GM12874 (cell line): Measurements from ENCODE around the gene SUMO1.

Experiments
- TF ChIP-seq, protein P1 (sequence below): IDR thresholded peaks from 2 replicates; pipeline ENCODE4 v1.5.1; 2011; ENCODE audit warnings: low read depth, mild to moderate bottlenecking, control low read depth, low read length, moderate library complexity; ENCODE audit not compliant: insufficient read depth

Gene SUMO1

DNA sequence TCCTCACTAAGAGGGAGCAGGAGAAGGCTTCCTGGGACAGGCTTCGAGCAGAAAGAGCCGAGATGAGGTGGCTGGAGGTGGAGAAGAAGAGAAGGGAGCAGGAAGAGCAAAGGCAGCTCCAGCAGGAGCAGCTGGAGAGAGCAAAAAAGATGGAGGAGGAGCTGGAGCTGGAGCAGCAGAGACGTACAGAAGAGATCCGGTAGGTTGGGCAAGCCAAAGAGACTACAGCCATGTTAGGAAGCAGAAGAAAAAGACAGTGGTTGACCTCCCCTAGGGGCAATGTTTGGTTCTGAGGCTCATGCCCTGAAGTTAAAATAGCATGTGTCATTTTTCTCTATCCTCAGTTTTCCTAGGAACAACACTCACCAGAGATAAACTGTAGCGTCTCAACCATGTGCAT is 45.1 kb downstream of the SUMO1 start:
- TF ChIP-seq, protein P1, sequence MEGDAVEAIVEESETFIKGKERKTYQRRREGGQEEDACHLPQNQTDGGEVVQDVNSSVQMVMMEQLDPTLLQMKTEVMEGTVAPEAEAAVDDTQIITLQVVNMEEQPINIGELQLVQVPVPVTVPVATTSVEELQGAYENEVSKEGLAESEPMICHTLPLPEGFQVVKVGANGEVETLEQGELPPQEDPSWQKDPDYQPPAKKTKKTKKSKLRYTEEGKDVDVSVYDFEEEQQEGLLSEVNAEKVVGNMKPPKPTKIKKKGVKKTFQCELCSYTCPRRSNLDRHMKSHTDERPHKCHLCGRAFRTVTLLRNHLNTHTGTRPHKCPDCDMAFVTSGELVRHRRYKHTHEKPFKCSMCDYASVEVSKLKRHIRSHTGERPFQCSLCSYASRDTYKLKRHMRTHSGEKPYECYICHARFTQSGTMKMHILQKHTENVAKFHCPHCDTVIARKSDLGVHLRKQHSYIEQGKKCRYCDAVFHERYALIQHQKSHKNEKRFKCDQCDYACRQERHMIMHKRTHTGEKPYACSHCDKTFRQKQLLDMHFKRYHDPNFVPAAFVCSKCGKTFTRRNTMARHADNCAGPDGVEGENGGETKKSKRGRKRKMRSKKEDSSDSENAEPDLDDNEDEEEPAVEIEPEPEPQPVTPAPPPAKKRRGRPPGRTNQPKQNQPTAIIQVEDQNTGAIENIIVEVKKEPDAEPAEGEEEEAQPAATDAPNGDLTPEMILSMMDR = no peak

DNA sequence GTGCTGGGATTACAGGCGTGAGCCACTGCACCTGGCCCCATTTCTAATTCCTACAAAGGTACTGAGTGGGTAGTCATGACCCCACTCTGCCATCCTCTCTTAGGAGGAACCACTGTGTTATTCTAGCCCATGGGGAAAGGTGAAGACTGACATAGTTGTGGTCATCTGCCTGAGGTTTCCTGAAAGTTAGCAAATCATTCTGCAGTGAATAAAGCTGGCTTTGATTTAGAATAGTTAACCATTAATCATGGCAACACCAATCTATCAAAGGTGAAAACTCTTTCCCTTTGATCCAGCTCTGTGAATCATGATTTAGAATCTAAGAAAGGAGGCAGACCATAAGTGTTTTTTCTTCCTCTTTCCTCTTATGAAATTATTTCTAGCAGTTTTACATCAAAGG is 50.8 kb downstream of the SUMO1 start:
- TF ChIP-seq, protein P1 = no peak

DNA sequence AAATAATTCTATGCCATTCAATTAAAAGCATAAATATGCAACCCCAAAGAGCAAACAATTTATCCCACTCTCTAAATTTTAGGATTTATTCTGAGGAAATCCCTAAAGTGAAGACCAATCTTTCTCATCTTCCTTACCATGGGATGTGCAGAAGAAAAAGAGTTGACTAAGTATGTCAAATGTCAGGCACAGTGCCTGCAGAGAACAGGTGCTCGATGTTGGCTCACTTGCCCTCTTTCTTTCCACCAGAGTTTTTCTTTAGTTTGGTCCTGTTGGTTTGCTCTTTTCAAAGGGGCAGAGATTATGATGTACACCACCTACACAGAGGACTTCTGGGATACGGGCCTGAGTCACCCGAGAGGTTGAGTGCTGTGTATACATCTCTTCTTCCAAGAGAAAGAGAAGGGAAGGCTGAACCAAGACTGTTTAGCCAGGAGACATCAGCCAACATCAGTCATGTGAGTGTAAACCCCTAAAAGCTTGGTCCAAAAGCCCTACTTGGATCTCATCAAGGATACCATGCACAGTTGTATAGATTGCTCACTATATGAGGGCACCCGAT is 51.7 kb downstream of the SUMO1 start:
- TF ChIP-seq, protein P1 = no peak

DNA sequence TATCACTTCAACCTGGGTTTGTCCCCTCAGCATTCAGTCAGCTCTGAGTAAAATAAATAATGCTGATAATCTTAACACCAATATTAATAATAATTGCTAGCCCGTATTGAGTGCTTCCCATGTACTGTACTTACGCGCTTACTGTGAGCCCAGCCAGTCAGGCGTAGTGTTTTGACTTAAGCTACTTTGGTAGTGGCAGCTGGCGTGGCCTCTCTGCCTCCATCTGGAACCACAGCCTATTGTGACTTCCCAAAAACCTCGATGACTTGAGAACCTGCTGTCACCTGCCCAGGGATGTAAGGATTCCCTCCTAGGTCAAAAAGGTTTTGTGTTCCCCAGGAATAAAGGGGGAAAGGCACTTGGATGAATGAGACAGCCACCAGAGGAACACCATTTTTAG is 53.2 kb downstream of the SUMO1 start:
- TF ChIP-seq, protein P1 = no peak

DNA sequence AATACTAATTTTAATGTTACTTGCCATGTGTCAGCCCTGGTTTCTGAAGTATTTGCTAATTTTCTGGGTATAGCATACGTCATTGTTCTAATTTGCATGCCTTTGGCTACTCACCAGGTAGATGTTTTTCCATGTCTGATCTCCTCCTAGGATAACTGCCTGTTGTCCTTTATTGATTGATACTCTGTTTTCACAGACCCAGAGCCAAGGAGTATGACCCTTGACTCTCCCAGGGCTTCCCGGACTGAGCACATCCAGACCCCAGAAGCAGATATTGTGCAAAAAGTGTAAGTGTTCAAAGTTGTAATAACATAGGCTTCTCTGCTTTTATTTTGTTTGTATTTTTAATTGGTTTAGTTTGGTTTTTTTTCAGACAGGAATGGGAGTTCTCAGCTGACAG is 53.8 kb downstream of the SUMO1 start:
- TF ChIP-seq, protein P1 = no peak

DNA sequence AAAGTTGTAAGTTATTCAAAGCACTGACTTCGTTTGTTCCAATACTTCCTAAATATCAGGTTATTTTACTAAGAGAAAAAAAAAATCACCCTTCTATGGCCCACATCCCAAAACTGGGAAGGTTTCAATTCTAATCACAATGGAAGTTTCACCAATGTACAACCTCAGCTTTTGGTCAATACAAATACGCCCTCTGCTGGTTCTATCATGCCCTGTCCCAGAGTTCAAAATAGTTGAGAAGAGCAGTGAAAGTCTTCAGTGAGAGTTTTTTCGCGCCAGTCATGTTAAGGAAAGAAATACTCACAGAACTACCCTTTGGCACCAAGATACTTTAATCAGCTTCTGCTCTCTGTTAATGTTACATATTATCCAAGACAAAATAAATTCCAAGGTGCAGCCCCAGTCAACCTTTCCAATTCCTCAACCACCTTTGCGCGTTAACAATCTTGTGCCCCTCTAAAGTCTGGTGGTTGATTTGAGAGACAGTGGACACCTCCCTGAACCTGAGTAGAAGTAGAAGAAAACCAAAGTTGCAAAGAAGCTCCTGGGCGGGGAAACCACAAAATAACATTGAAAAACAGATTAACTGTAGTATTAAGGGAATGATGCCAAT is 59.9 kb downstream of the SUMO1 start:
- TF ChIP-seq, protein P1 = peak; percentile 67; the same call in 1 of the 2 replicates

DNA sequence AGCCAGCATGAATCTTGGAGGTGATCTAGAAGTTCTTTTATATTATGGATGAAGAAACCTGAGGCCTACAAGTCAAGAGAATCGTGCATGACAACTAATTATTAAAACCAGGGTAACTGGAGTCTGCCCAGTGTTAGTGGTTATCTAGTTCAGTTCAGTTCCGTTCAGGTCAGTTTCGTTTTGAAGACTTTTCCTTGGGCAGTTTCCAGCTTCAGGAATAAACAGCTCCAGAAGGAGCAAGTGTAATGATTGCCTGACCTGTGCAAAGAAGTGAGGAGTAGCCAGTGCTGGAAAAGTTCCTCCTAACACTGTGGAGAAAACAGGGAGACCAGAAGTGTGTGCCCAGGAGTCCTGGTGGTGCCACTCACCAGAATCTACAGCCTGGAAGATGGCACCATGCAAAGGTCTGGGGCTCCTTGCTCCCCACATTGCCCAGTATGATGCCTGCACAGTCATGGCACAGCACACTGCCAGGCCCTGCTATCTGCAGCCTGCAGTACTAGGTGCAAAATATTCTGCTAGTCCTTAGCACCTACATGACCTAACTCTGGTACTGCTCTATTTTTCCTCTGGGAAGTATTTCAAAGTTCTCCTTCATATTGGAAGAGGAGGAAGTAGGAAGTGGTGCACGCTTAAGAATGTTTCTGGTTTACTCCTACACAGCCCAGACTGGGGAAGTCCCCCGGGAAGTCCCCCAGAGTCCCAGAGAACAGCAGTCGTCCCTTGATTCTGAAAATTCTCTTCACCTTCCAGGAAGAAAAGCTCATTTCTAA is 65.8 kb downstream of the SUMO1 start:
- TF ChIP-seq, protein P1 = no peak
